Rectal smooth muscle tissue (tissue), 1 donor: ENCODE results near the gene IFT43.
A peak's percentile ranks its signal among the peaks of the same experiment; 100 is the strongest.

Experiments used
- H3K27ac ChIP-seq: one replicate; pipeline ENCODE4 v1.7.0; 2013; ENCODE audit warnings: low read depth, low read length, inconsistent platforms
- H3K27me3 ChIP-seq: one replicate; pipeline ENCODE4 v1.7.0; 2013; ENCODE audit warnings: low read length; ENCODE audit not compliant: control insufficient read depth, insufficient read depth
- H3K36me3 ChIP-seq: one replicate; pipeline ENCODE4 v1.7.0; 2013; ENCODE audit warnings: low read length; ENCODE audit not compliant: control insufficient read depth, insufficient read depth
- H3K4me1 ChIP-seq: one replicate; pipeline ENCODE4 v1.7.0; 2013; ENCODE audit warnings: low read length; ENCODE audit not compliant: control insufficient read depth, insufficient read depth
- H3K4me3 ChIP-seq: one replicate; pipeline ENCODE4 v1.7.0; 2013; ENCODE audit warnings: low read length
- H3K9ac ChIP-seq: one replicate; pipeline ENCODE4 v1.7.0; 2013; ENCODE audit warnings: low read length

The IFT43 gene

DNA sequence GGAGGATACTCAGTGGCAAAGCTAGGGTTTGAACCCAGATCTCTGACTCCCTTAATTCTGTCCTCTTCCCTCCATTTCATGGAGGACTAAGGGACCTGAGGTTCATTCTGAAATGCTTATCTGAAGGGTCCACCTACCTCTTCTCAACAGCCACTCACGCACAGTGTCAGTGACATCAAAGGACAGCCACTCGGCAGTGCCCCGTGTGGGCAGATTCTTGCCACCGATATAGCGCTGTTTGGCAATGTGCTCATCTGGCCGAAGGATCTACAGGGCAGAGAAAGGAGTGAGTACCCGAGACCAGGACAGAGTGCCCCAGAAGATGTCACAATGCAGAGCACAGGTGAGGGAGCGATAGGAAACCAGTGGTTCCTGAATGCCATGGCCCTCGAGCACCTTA is 14.6 kb upstream of the IFT43 start:
- Histone ChIP-seq H3K27me3 (no peaks in the 10 kb centered on the region), H3K4me3 (no peak overlapping the region), H3K36me3 (peaks cover 2% of the 10 kb centered on the region), H3K27ac (no peak overlapping the region), H3K4me1 (peaks cover 3% of the 10 kb centered on the region), H3K9ac (no peak overlapping the region)

DNA sequence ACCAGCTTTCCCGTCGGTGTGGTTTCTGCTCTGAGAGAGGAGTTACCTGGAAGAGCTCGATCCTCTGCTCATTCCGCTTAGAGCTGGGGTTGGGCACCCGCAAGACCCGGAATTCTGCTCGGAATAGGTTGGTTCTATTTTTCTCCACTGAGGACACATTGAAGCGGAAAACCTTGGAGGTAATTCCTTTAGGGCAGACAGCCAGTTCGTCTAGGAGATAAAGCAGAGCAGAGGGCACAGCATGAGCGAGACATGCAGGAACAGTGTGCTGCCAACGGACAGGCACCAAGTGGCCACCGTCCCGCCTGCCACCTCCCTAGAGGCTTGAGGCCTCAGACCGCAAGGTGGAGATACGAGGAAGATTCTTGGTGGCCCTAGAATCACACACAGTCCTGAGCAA is 14.1 kb upstream of the IFT43 start:
- Histone ChIP-seq H3K27ac (no peak overlapping the region), H3K36me3 (peaks cover 2% of the 10 kb centered on the region), H3K4me3 (no peak overlapping the region), H3K4me1 (peaks cover 3% of the 10 kb centered on the region), H3K9ac (no peak overlapping the region), H3K27me3 (no peaks in the 10 kb centered on the region)

DNA sequence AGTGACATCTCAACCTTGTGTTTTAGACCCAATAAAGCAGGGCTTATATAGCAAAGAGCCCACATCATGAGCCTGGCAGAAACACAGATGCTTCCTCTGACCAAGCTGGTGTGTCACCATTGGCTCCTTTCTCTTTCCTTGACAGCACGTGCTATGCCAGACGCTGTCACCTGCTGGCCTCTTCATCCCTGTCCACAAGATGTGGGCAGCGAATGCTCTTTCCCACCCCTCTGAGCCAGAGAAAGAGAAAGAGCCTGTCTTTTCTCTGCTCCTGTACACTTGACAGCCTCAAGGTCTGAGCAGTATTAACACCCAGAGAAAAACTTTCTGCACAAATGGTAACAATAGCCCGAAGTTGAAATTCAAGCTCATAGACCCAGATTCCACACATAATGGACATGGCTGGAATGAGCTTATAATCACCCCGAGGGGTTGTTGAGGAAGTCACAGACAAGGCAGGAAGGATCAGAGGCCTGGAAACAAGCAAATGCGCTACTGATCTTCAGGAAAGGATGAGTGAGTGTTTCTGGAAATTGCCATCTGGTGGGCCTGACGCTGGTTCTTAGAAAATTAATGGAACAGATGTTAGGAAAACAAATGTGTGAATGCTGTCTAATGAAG is 12.7 kb upstream of the IFT43 start:
- Histone ChIP-seq H3K27ac (no peak overlapping the region), H3K36me3 (no peaks in the 10 kb centered on the region), H3K4me3 (no peak overlapping the region), H3K27me3 (no peaks in the 10 kb centered on the region), H3K4me1 (peaks cover 3% of the 10 kb centered on the region), H3K9ac (no peak overlapping the region)

DNA sequence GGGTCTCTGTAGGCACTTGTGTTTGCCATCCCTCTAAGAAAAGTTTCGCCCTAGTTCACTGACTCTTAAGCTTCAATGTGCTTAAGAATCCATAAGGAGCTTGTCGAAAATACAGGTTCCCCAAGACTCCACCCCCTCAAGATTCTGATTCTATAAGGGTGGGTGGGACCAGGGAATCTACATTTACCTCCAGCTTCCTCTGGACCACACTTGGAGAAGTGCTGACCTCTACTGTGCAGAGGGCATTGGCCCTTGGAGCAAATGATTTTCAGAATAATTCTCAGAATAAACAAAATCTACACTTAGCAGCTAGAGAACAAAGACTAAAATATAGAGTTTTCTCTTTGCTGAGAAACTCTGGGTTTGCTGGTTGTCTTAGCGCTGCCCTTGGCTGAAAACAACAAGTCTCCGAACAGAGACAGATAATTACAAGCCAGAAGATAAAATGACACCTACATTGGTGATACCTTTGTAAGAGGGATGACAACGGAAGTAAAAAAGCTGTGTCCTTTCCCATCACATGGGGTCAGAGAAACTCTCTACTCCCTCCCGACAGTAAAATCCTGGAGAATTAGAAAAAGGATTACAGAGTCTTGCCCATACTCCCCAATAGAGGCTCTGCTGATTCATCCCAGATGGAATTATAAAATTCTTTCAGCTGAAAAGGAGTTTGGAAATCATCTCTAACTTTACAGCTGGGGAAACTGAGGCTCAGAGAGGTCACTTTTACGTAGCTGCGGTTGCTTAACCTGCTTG is 8.6 kb upstream of the IFT43 start:
- Histone ChIP-seq H3K27ac (no peak overlapping the region), H3K9ac (no peak overlapping the region), H3K4me3 (no peak overlapping the region), H3K36me3 (no peaks in the 10 kb centered on the region), H3K27me3 (no peaks in the 10 kb centered on the region), H3K4me1 (peaks cover 15% of the 10 kb centered on the region)

DNA sequence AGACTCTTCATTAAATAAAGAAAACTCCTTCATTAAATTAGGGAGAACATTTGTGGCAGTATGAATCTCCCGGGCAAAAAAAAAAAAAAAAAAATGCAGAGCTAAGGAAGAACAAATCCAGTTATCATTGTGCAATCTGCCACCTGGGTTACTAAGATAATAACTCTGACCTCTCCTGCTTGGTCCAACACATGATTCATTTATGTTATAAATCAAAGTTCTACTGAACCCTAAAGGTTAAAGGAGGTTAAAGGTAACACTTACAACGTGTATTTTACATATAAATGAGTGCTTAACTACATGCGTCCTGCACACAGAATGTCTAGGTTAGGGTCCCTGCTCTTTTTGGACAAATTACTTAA is 8.0 kb upstream of the IFT43 start:
- no peaks in the 10 kb centered on the region for H3K27me3 ChIP-seq
- no peak overlapping the region for H3K27ac ChIP-seq
- no peak overlapping the region for H3K9ac ChIP-seq
- H3K36me3 ChIP-seq, result no peaks in the 10 kb centered on the region
- H3K4me3 ChIP-seq, result no peak overlapping the region
- peaks cover 15% of the 10 kb centered on the region for H3K4me1 ChIP-seq

DNA sequence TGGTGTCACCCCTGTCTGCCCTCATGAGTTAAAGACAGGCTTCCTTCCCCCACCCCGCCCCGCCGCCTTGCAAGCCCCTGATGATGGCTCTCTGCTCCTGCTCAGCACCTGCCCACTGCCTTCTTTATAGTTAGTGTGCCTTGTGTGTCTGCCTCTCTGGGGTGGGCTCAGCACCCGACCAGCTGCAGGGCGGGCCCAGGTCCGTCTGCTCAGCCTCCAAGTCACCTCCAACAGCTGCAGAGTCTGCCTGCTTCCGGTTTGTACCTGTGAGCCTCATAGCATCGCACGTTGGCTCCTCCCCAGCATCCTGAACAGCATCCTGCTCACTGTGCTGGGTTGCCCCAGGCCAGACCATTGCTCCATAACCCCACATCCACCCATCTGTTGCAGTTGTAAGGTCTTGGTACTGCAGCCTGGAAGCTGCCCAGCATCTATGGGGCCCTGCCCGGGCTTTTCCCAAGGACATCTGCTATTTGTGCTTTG is 7.3 kb upstream of the IFT43 start:
- H3K36me3 ChIP-seq, result no peaks in the 10 kb centered on the region
- H3K9ac ChIP-seq, result no peak overlapping the region
- no peak overlapping the region for H3K4me3 ChIP-seq
- H3K27me3 ChIP-seq, result no peaks in the 10 kb centered on the region
- H3K4me1 ChIP-seq, result peaks cover 12% of the 10 kb centered on the region
- H3K27ac ChIP-seq, result no peak overlapping the region

DNA sequence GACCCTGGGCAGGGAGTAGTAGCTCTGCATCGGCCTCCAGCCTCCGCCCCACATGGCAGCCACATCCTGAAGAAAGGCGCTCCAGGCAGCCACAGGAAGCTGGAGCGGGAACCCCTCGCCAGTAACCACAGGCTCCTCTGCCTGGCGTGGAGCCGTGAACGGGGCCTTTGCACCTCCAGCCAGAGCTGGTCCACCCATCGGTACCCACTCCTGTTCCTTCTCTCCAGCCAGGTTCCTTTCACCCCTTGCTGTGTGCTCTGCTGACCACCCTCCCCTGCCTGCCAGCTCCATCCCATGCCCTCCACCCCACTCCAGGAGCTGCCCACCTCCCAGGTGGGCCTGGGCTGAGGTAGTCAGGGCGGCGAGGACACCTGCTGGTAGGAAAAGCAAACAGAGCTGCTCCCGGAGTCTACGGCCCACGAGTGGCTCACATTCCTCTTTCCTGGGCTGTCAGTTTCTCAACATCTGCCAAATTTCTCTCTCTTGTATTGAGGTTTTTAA is 6.4 kb upstream of the IFT43 start:
- Histone ChIP-seq H3K27me3 (no peaks in the 10 kb centered on the region), H3K36me3 (no peaks in the 10 kb centered on the region), H3K27ac (no peak overlapping the region), H3K4me3 (peak overlapping the region; percentile 41), H3K9ac (no peak overlapping the region), H3K4me1 (peaks cover 12% of the 10 kb centered on the region)

DNA sequence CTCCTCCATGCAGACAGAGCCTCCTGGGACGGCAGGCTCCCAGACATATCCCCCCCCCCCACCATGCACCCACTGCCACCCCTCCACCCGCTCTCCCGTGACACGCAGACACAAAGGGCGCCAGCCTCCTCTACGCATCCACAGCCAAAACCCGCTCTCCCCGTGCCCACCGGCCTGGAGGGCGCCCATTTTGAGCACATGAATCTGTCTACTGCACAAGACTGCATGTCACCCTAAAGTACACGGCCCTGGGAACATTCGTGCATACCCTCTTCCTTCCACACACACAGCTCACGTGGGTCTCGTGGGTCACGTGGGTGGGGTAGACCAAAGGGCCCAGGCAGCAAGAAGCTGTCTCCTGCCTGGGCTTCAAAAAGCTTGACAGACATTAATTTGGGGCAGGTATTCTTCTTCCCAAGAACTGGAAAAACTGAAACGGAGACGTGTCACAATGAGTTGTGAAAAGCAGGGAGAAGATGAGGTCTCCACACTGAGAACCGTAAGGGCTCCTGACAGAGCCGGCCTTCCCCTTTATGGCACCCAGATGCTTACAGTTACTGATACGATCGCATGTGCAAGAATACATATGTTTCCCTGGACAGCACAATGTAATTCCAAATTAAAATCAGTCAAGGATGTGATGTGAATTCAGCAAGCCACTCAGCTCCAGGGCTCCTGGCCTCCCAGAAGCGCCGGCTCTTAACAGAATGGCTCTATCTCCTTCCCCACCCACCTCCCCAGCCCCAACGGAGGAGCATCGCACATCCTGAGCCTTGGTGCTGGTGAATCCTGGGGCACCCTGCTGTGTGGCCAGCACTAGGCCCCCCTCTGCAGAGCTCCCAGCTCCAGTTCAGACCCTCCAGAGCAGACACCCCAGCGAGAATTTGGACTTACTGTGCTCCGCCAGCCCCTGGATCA is 5.7 kb upstream of the IFT43 start:
- Histone ChIP-seq H3K27me3 (no peaks in the 10 kb centered on the region), H3K4me3 (peak overlapping the region; percentile 74), H3K9ac (no peak overlapping the region), H3K36me3 (no peaks in the 10 kb centered on the region), H3K4me1 (peaks cover 12% of the 10 kb centered on the region), H3K27ac (peak overlapping the region; percentile 93)

DNA sequence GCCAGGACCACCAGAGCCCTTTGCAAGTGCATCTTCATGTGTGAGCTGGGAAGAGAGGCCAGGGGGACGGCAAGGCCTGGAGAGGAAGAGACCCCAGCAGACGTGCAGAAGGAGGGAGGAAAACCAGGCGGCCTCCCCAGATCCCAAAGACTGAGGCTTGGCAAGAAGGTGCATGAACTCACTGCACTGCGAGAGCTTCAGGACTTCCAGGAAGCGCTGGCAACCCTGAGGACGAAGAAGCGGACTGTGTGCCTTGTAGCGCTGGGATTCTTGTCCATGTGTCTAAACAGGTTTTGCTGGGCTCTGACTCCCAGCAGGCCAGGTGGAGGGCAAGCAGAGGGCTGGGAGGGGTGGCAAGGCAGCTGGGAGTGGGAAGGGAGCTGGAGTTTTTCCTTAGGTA is 4.7 kb upstream of the IFT43 start:
- no peaks in the 10 kb centered on the region for H3K36me3 ChIP-seq
- H3K9ac ChIP-seq, result no peak overlapping the region
- peak overlapping the region; percentile 74 for H3K4me3 ChIP-seq
- peaks cover 12% of the 10 kb centered on the region for H3K4me1 ChIP-seq
- no peaks in the 10 kb centered on the region for H3K27me3 ChIP-seq
- peak overlapping the region; percentile 93 for H3K27ac ChIP-seq

DNA sequence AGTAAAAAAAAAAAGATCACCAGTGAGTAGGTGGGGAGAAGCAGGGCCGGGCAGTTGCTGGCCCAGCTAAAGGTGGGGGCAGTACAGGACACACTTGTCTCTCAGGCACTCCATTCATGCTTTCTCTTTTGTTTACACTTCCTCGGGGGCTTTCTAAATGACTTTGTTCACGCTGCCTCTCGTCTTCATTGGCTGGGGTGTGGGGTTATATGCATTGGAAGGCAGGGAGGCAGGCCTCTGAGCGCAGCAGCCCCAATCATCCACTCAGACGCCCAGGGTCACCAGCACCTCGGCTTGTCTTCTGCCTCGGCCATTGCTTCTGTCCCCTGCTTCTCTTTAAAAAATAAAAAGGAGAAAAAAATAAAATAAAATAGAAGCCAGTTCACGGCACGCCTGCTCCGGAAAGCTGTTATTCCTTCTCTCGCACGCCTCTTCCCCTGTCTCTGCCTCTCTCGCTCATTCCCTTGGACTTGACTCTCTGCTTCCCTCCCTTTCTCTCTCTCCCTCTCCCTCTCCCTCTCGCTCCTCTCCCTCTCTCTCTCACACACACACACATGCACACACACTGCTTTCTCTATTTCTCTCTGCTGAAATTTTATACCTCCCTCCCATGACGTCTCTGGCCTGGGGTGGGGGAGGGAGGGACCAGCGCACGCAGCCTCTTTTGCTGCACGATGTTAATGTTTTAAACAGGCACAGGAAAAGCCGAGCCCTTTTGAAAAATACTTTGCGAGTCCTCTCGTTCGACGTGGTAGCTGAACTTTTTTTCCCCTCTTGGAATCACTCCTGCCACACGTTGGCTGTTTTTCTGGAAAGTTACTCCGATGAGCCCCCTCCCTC is 3.9 kb upstream of the IFT43 start, which contains the start of gene TGFB3:
TSS of gene TGFB3 (minus strand) at position 570 of the 840 bp plus-strand sequence. CDS start 1,102 bp downstream, outside the sequence.
- Histone ChIP-seq H3K36me3 (no peaks in the 10 kb centered on the region), H3K27me3 (no peaks in the 10 kb centered on the region), H3K9ac (peak within 1 kb of the TSS; percentile 53), H3K27ac (peak within 1 kb of the TSS; percentile 93), H3K4me1 (peaks cover 16% of the 10 kb centered on the region), H3K4me3 (peak within 1 kb of the TSS; percentile 74)

DNA sequence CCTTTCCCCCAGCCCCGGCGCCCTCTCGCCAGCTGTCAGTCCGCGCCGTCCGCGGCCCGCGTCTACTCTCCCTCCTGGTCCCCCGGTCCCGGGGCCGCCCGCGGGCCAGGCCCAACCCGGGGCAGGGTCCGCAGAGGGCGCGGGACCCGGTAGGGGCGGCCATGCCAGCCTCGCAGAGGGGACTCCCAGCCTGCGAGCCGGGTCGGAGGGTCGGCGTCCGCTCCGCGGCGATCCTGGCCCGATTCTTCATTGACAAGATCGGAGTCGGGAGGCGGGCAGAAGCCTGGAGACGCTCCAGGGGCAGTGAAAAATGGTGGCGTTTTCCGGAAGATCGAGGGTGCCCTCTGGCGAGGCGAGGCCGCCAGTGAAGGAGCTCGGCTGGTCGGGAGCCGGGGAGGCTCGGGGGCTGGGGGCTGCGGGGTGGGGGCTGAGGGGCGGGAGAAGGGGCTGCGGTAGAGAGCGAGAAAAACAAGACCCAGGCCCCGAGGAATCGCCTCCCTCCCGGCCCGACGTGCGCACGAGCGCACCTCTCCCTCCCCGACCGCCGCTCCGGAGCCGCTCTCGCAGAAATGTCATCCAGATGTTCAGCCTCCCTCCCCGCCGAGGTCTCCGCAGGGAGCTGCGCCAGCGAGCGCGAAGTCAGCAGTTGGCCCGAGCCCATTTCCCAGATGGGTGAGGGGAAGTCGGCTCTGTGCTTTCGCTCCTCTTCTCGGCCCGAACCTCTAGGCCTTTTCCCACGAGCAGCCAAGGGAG is 3.1 kb upstream of the IFT43 start:
- Histone ChIP-seq H3K27me3 (no peaks in the 10 kb centered on the region), H3K4me3 (peak overlapping the region; percentile 74), H3K9ac (peak overlapping the region; percentile 26), H3K36me3 (no peaks in the 10 kb centered on the region), H3K4me1 (peaks cover 19% of the 10 kb centered on the region), H3K27ac (peak overlapping the region; percentile 93)
